Testis (tissue), 3 donors: ENCODE measurements around the gene MADCAM1. TPM values are rescaled to one million over a fixed set of nuclear protein-coding genes. Genes with fewer than 3 reads are reported as not detected.

Experiments used
- DNase-seq: peaks from one replicate; pipeline ENCODE4 v3.0.0-alpha.2; 2019
- H3K27ac ChIP-seq, 2 donors: fragments of 200-600 bp; sonication (generic); one replicate each; pipeline ENCODE4 v1.5.1; 2019
- H3K27me3 ChIP-seq: fragments of 200-600 bp; sonication (generic); one replicate; pipeline ENCODE4 v1.5.1; 2019
- H3K36me3 ChIP-seq: fragments of 200-600 bp; sonication (generic); one replicate; pipeline ENCODE4 v1.5.1; 2017; ENCODE audit warnings: low read depth; ENCODE audit errors: missing control alignments
- H3K4me1 ChIP-seq: fragments of 200-600 bp; sonication (generic); one replicate; pipeline ENCODE4 v1.5.1; 2019
- H3K4me3 ChIP-seq, 2 donors: fragments of 200-600 bp; sonication (generic); one replicate each; pipeline ENCODE4 v1.5.1; 2017 to 2019
- H3K9me3 ChIP-seq: fragments of 200-600 bp; sonication (generic); one replicate; pipeline ENCODE4 v1.5.1; 2017
- CTCF ChIP-seq, 3 experiments: fragments of 450-650 bp in 2 of 3; fragments of 200-600 bp in 1 of 3; sonication (generic) in 1 of 3; IDR thresholded peaks; one replicate each; pipeline ENCODE4 v1.5.1; 2016 to 2019; ENCODE audit warnings: antibody characterized with exemption in 3 of 3, mild to moderate bottlenecking in 2 of 3, moderate library complexity in 1 of 3
- POLR2A ChIP-seq: fragments of 450-650 bp; IDR thresholded peaks from one replicate; pipeline ENCODE4 v1.6.1; 2017; ENCODE audit warnings: antibody characterized with exemption, mild to moderate bottlenecking, moderate library complexity
- WGBS, 2 donors: methylation state at CpG; one replicate each; pipeline ENCODE4 v1.1.5; 2018; 5-methylcytosine and 5-hydroxymethylcytosine counted together
- intact Hi-C: fragments of 100-400 bp; cut with DNase I; formaldehyde crosslinking; loops from one replicate; pipeline ENCODE4 v1.15.1; 2023; ENCODE audit warnings: low total_unique reads
- polyA plus RNA-seq: library from polyadenylated mRNA; stranded (reverse); fragments of 350-450 nt; fragmentation: Illumina TruSeq; extraction: RNeasy Lipid Tissue Mini Kit (QIAGEN cat#74804); gene quantifications from one replicate; pipeline ENCODE4 v1.2.3, GENCODE V29; 2014; ENCODE audit warnings: low read depth, low replicate concordance; ENCODE audit not compliant: insufficient read depth
- total RNA-seq, 2 donors: library from RNA; depleted of rRNA; stranded (reverse); fragments of >200 nt; gene quantifications; one replicate each; pipeline ENCODE4 v1.2.3, GENCODE V29; 2016

The MADCAM1 gene
- total and polyA plus RNA-seq, 3 donors from 2014 or later, result 1.6 to 2.3 (median 2.2) TPM

- intact Hi-C loops, result no loop called here
- no peaks in the 10 kb centered on the region for H3K27me3 ChIP-seq
- no peaks in the 10 kb centered on the region for H3K9me3 ChIP-seq
- TF ChIP-seq CTCF (IDR thresholded peaks at IDR 0.05), result no peak
- no peak for TF ChIP-seq POLR2A
- WGBS, 2 donors, result 90 to 94% methylated on average over 26 of the region's 26 CpGs
- DNase-seq, result no peak
- peaks cover 13% of the 10 kb centered on the region for H3K4me1 ChIP-seq
- H3K4me3 ChIP-seq, result no peak overlapping the region
- H3K36me3 ChIP-seq, result no peaks in the 10 kb centered on the region
- no peak overlapping the region for H3K27ac ChIP-seq
Observed at GRCh38 chr19:536881-537404, 40.7 kb downstream of the MADCAM1 start.

- Histone ChIP-seq H3K4me1 (peaks cover 3% of the 10 kb centered on the region), H3K4me3 (no peak overlapping the region), H3K9me3 (no peaks in the 10 kb centered on the region), H3K27ac (no peak overlapping the region), H3K36me3 (no peaks in the 10 kb centered on the region), H3K27me3 (no peaks in the 10 kb centered on the region)
- TF ChIP-seq POLR2A (no peak), CTCF (IDR thresholded peaks at IDR 0.05) (no peak)
- no peak for DNase-seq
- intact Hi-C loops, result no loop called here
- WGBS, 2 donors, result 89 to 90% methylated on average over 20 to 40 of the region's 40 CpGs
Observed at GRCh38 chr19:538641-539428, 42.5 kb downstream of the MADCAM1 start.

- intact Hi-C loops, result no loop called here
- 87 to 92% methylated on average over 12 to 30 of the region's 30 CpGs for WGBS, 2 donors
- TF ChIP-seq CTCF (IDR thresholded peaks at IDR 0.05), result no peak
- TF ChIP-seq POLR2A, result no peak
- H3K4me1 ChIP-seq, result no peaks in the 10 kb centered on the region
- no peaks in the 10 kb centered on the region for H3K36me3 ChIP-seq
- H3K27me3 ChIP-seq, result no peaks in the 10 kb centered on the region
- no peak for DNase-seq
- no peaks in the 10 kb centered on the region for H3K9me3 ChIP-seq
- H3K27ac ChIP-seq, result no peak overlapping the region
- H3K4me3 ChIP-seq, result no peak overlapping the region
Observed at GRCh38 chr19:539429-540030, 43.2 kb downstream of the MADCAM1 start.

GRCh38 chr19:540867-541637, 44.8 kb downstream of the MADCAM1 start:
- WGBS, 2 donors, result 93 to 96% methylated on average over 41 to 51 of the region's 51 CpGs

More at GRCh38 chr19:540867-541637, 44.8 kb downstream of the MADCAM1 start:
- Histone ChIP-seq H3K27me3 (no peaks in the 10 kb centered on the region), H3K9me3 (no peaks in the 10 kb centered on the region), H3K36me3 (no peaks in the 10 kb centered on the region), H3K4me1 (no peaks in the 10 kb centered on the region), H3K27ac (no peak overlapping the region), H3K4me3 (no peak overlapping the region)
- intact Hi-C loops, result no loop called here
- no peak for DNase-seq
- TF ChIP-seq POLR2A (no peak), CTCF (IDR thresholded peaks at IDR 0.05) (no peak)
